ENCODE results near the gene SLC7A14. TPM values are rescaled to one million over a fixed set of nuclear protein-coding genes. Genes with fewer than 3 reads are reported as not detected.

Gene SLC7A14
- total and polyA plus RNA-seq, 2 donors (not counting 3 experiments of a cell fraction or from before 2014, with no cell fraction given), result 0.07 to 0.57 TPM

DNA sequence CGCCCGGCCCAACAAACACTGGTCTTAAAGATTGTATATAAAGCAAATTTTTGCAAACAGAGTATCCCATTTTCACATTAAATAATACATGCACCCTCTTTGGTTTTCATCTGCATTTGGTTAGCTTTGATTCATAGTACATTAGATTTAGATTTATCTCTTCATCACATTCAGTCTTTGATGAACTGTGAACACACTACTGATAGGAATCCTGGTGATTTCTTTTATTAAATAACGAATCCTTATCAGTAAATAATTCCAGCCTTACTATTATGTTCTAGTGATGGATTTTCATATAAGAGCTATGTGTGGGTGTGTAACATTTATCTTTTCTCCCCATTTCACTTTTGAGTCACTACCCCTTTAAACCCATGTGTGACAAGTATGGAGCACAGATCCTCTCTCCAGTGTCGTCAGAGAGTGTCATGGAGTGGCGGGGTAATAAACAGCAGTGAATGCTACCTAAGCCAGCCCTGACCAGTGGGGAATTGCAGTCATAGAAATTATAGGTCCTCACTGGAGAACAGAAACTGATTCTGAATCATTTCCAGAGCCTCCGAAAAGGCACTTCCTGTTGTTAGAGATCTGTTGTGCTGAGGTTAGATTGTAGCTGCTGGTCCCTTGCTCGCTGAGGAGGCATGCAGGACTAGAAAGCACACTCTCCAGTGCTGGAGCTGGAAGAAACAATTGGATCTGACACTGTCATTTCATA is 22.0 kb downstream of the SLC7A14 start:
- H3K36me3 ChIP-seq (ENCODE audit: control insufficient read depth in 2 of 2, extremely low read depth in 1 of 2, insufficient read depth in 2 of 2, low read length in 2 of 2), result no peaks in the 10 kb centered on the region
- peak overlapping the region; percentile 0 for H3K27ac ChIP-seq (ENCODE audit: insufficient read depth, low read depth, low read length)
- FAIRE-seq (peak; percentile 95), DNase-seq (ENCODE audit: low read depth, low spot score) (peak; percentile 86)
- H3K9ac ChIP-seq (replicated peaks; ENCODE audit: extremely low read depth, insufficient read depth, low read length), result no peak overlapping the region
- no peaks in the 10 kb centered on the region for H3K9me3 ChIP-seq (replicated peaks; ENCODE audit: control insufficient read depth, insufficient read depth, low read length)
- no TSS peak for BruUV-seq (replicated peaks)
- TF ChIP-seq JUN (IDR thresholded peaks at IDR 0.05; ENCODE audit: borderline replicate concordance, insufficient read depth, insufficient read length, low read depth), result no peak
- TF ChIP-seq MYC (IDR thresholded peaks at IDR 0.05; ENCODE audit: low read depth, low read length), result no peak
- TF ChIP-seq GATA2 (IDR thresholded peaks at IDR 0.05; ENCODE audit: insufficient read depth, insufficient read length, low read depth, low read length), result no peak
- no peak for TF ChIP-seq POLR2AphosphoS5 (IDR thresholded peaks at IDR 0.05; ENCODE audit: insufficient read depth, low read depth, low read length)
- TF ChIP-seq, protein P1, sequence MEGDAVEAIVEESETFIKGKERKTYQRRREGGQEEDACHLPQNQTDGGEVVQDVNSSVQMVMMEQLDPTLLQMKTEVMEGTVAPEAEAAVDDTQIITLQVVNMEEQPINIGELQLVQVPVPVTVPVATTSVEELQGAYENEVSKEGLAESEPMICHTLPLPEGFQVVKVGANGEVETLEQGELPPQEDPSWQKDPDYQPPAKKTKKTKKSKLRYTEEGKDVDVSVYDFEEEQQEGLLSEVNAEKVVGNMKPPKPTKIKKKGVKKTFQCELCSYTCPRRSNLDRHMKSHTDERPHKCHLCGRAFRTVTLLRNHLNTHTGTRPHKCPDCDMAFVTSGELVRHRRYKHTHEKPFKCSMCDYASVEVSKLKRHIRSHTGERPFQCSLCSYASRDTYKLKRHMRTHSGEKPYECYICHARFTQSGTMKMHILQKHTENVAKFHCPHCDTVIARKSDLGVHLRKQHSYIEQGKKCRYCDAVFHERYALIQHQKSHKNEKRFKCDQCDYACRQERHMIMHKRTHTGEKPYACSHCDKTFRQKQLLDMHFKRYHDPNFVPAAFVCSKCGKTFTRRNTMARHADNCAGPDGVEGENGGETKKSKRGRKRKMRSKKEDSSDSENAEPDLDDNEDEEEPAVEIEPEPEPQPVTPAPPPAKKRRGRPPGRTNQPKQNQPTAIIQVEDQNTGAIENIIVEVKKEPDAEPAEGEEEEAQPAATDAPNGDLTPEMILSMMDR (IDR thresholded peaks at IDR 0.05; ENCODE audit: extremely low read depth in 1 of 2, insufficient read depth in 1 of 2, low read depth in 1 of 2, low read length in 2 of 2), result no peak
- no peak for TF ChIP-seq POLR2A (IDR thresholded peaks at IDR 0.05; ENCODE audit: low read depth, low read length)
- peak; percentile 35 for TF ChIP-seq FOS (IDR thresholded peaks at IDR 0.05; ENCODE audit: borderline replicate concordance, insufficient read depth, low read length)
- H3K79me2 ChIP-seq (ENCODE audit: control insufficient read depth, insufficient read depth, low read length), result no peaks in the 10 kb centered on the region
- H3K9me1 ChIP-seq (replicated peaks; ENCODE audit: control insufficient read depth, extremely low read depth, insufficient read depth, low read length), result no peaks in the 10 kb centered on the region
- peak overlapping the region; percentile 39 for H3K4me2 ChIP-seq (ENCODE audit: insufficient read depth, low read length)
- CTCF ChIA-PET, result interaction anchor here (0.9 to 3.7 kb wide), 6 partner anchors 10 to 248 kb away, joined by 3 to 14 read pairs (median 4); partner anchors contain the start of gene SLC7A14
- intact Hi-C loops (cut with micrococcal nuclease) (loop anchor here (2.0 to 5.0 kb wide), 2 partner anchors 145 to 248 kb away; partner anchors contain the start of gene CLDN11), dilution Hi-C loops (cut with MboI; ENCODE audit: extremely low pct_ligation_motif_present, low sequenced_read_pairs) (no loop called here)
- H3K27me3 ChIP-seq (ENCODE audit: control insufficient read depth in 2 of 2, insufficient read depth in 2 of 2, low read length in 2 of 2), result no peaks in the 10 kb centered on the region
- H2AFZ ChIP-seq (ENCODE audit: low read depth, low read length), result peak overlapping the region; percentile 75
- peaks cover 12% of the 10 kb centered on the region for H3K4me1 ChIP-seq (ENCODE audit: control insufficient read depth, extremely low read depth, insufficient read depth, low read length)
- H4K20me1 ChIP-seq (replicated peaks; ENCODE audit: control insufficient read depth, extremely low read depth, insufficient read depth, low read length), result no peaks in the 10 kb centered on the region
- POLR2A ChIA-PET, result no interaction called here
- H3K4me3 ChIP-seq (replicated peaks in 1 of 3; ENCODE audit: insufficient read depth in 1 of 3, low read depth in 1 of 3, low read length in 3 of 3), result no peak overlapping the region
